ENCODE data around the gene CACNA1I. TPM values are rescaled to one million over a fixed set of nuclear protein-coding genes. Genes with fewer than 3 reads are reported as not detected.

Gene CACNA1I
- total RNA-seq, 1 experiment from 2014 or later: 2.1 TPM

DNA sequence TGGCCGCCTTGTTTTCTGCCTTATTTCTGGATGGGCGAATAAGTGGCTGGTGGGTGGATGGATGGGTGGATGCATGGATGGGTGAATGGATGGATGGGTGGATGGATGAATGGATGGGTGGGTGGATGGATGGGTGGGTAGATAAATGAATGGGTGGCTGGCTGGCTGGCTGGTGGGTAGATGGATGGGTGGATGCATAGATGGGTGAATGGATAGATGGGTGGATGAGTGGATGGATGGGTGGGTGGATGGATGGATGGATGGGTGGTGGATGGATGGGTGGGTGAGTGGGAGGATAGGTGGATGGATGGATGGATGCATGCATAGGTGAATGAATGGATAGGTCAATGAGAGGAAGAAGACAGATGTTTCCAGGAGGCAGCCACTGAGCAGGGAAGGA is 98.9 kb downstream of the CACNA1I start (continued):
- TF ChIP-seq, protein P1, sequence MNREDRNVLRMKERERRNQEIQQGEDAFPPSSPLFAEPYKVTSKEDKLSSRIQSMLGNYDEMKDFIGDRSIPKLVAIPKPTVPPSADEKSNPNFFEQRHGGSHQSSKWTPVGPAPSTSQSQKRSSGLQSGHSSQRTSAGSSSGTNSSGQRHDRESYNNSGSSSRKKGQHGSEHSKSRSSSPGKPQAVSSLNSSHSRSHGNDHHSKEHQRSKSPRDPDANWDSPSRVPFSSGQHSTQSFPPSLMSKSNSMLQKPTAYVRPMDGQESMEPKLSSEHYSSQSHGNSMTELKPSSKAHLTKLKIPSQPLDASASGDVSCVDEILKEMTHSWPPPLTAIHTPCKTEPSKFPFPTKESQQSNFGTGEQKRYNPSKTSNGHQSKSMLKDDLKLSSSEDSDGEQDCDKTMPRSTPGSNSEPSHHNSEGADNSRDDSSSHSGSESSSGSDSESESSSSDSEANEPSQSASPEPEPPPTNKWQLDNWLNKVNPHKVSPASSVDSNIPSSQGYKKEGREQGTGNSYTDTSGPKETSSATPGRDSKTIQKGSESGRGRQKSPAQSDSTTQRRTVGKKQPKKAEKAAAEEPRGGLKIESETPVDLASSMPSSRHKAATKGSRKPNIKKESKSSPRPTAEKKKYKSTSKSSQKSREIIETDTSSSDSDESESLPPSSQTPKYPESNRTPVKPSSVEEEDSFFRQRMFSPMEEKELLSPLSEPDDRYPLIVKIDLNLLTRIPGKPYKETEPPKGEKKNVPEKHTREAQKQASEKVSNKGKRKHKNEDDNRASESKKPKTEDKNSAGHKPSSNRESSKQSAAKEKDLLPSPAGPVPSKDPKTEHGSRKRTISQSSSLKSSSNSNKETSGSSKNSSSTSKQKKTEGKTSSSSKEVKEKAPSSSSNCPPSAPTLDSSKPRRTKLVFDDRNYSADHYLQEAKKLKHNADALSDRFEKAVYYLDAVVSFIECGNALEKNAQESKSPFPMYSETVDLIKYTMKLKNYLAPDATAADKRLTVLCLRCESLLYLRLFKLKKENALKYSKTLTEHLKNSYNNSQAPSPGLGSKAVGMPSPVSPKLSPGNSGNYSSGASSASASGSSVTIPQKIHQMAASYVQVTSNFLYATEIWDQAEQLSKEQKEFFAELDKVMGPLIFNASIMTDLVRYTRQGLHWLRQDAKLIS (CRISPR knock-in tag; IDR thresholded peaks at IDR 0.05; ENCODE audit: borderline replicate concordance): no peak
- TF ChIP-seq CREB1 (CRISPR knock-in tag; IDR thresholded peaks at IDR 0.05) (no peak), ZNF263 (CRISPR knock-in tag; IDR thresholded peaks at IDR 0.05; ENCODE audit: low read depth) (no peak)
- TF ChIP-seq, protein P2, sequence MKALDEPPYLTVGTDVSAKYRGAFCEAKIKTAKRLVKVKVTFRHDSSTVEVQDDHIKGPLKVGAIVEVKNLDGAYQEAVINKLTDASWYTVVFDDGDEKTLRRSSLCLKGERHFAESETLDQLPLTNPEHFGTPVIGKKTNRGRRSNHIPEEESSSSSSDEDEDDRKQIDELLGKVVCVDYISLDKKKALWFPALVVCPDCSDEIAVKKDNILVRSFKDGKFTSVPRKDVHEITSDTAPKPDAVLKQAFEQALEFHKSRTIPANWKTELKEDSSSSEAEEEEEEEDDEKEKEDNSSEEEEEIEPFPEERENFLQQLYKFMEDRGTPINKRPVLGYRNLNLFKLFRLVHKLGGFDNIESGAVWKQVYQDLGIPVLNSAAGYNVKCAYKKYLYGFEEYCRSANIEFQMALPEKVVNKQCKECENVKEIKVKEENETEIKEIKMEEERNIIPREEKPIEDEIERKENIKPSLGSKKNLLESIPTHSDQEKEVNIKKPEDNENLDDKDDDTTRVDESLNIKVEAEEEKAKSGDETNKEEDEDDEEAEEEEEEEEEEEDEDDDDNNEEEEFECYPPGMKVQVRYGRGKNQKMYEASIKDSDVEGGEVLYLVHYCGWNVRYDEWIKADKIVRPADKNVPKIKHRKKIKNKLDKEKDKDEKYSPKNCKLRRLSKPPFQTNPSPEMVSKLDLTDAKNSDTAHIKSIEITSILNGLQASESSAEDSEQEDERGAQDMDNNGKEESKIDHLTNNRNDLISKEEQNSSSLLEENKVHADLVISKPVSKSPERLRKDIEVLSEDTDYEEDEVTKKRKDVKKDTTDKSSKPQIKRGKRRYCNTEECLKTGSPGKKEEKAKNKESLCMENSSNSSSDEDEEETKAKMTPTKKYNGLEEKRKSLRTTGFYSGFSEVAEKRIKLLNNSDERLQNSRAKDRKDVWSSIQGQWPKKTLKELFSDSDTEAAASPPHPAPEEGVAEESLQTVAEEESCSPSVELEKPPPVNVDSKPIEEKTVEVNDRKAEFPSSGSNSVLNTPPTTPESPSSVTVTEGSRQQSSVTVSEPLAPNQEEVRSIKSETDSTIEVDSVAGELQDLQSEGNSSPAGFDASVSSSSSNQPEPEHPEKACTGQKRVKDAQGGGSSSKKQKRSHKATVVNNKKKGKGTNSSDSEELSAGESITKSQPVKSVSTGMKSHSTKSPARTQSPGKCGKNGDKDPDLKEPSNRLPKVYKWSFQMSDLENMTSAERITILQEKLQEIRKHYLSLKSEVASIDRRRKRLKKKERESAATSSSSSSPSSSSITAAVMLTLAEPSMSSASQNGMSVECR (CRISPR knock-in tag; IDR thresholded peaks at IDR 0.05; ENCODE audit: borderline replicate concordance): no peak

DNA sequence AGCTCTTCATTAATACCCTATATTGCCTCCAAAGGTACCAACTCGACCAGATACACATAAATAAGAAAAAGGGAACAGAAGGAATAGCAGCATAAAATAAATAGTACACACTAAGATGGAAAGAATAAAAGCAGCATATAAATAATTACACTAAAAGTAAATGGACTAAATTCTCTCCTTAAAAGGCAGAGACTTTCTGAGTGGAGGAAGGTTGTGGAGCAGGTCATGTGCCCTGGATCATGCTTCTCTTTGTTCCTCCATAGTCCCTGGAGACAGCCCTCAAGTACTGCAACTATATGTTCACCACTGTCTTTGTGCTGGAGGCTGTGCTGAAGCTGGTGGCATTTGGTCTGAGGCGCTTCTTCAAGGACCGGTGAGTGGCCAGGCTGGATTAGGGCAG is 101.4 kb downstream of the CACNA1I start:
- H3K4me3 Mint-ChIP-seq: no peak overlapping the region
- peaks cover 7% of the 10 kb centered on the region; the same call in 1 of the 2 replicates for H3K27me3 Mint-ChIP-seq (ENCODE audit: low read depth)
- peaks cover 24% of the 10 kb centered on the region for H3K9me3 Mint-ChIP-seq
- no peak overlapping the region for H3K27ac Mint-ChIP-seq
- POLR2A ChIA-PET: no interaction called here
- TF ChIP-seq ESRRA (CRISPR knock-in tag; IDR thresholded peaks at IDR 0.05; ENCODE audit: borderline replicate concordance) (no peak), FOXK1 (CRISPR knock-in tag; IDR thresholded peaks at IDR 0.05) (no peak)
- TF ChIP-seq, protein P3, sequence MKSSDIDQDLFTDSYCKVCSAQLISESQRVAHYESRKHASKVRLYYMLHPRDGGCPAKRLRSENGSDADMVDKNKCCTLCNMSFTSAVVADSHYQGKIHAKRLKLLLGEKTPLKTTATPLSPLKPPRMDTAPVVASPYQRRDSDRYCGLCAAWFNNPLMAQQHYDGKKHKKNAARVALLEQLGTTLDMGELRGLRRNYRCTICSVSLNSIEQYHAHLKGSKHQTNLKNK (CRISPR knock-in tag; IDR thresholded peaks at IDR 0.05): no peak
- H3K4me1 Mint-ChIP-seq: peaks cover 11% of the 10 kb centered on the region
- peaks cover 34% of the 10 kb centered on the region for H3K36me3 Mint-ChIP-seq
- DNase-seq (ENCODE audit: low spot score) (no peak), ATAC-seq (no peak)
- CTCF ChIA-PET: no interaction called here

DNA sequence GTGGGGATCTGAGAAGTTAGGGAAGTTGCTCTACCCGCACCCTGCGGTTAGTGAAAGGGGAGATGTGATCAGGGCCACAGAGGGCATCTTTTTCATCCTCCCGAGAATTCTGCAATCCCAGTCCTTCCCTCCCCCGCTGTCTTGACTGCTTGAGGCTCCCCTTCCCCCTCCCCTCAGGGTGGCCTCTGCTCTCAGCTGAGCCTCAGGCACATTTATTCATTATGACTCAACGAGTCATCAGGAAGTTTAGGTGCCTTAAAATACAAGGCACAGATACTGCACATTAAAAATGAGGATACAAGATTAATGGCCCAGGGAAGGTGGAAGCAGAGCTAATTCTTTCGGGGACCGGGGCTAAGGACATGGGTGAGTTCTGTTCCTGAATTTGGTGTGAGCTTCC is 104.0 kb downstream of the CACNA1I start:
- TF ChIP-seq MYBL2 (CRISPR knock-in tag; IDR thresholded peaks at IDR 0.05): no peak
- no peak for TF ChIP-seq CBFB (CRISPR knock-in tag; IDR thresholded peaks at IDR 0.05; ENCODE audit: low read depth)
- TF ChIP-seq NFYB (CRISPR knock-in tag; conservative IDR thresholded peaks at IDR 0.05; ENCODE audit: low read depth): no peak
- TF ChIP-seq ZNF263 (CRISPR knock-in tag; IDR thresholded peaks at IDR 0.05; ENCODE audit: low read depth): no peak
- no peak for TF ChIP-seq NR3C1 (CRISPR knock-in tag; conservative IDR thresholded peaks at IDR 0.05; ENCODE audit: low read depth)
- TF ChIP-seq, protein P4, sequence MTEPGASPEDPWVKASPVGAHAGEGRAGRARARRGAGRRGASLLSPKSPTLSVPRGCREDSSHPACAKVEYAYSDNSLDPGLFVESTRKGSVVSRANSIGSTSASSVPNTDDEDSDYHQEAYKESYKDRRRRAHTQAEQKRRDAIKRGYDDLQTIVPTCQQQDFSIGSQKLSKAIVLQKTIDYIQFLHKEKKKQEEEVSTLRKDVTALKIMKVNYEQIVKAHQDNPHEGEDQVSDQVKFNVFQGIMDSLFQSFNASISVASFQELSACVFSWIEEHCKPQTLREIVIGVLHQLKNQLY (CRISPR knock-in tag; IDR thresholded peaks at IDR 0.05): no peak
- TF ChIP-seq, protein P5, sequence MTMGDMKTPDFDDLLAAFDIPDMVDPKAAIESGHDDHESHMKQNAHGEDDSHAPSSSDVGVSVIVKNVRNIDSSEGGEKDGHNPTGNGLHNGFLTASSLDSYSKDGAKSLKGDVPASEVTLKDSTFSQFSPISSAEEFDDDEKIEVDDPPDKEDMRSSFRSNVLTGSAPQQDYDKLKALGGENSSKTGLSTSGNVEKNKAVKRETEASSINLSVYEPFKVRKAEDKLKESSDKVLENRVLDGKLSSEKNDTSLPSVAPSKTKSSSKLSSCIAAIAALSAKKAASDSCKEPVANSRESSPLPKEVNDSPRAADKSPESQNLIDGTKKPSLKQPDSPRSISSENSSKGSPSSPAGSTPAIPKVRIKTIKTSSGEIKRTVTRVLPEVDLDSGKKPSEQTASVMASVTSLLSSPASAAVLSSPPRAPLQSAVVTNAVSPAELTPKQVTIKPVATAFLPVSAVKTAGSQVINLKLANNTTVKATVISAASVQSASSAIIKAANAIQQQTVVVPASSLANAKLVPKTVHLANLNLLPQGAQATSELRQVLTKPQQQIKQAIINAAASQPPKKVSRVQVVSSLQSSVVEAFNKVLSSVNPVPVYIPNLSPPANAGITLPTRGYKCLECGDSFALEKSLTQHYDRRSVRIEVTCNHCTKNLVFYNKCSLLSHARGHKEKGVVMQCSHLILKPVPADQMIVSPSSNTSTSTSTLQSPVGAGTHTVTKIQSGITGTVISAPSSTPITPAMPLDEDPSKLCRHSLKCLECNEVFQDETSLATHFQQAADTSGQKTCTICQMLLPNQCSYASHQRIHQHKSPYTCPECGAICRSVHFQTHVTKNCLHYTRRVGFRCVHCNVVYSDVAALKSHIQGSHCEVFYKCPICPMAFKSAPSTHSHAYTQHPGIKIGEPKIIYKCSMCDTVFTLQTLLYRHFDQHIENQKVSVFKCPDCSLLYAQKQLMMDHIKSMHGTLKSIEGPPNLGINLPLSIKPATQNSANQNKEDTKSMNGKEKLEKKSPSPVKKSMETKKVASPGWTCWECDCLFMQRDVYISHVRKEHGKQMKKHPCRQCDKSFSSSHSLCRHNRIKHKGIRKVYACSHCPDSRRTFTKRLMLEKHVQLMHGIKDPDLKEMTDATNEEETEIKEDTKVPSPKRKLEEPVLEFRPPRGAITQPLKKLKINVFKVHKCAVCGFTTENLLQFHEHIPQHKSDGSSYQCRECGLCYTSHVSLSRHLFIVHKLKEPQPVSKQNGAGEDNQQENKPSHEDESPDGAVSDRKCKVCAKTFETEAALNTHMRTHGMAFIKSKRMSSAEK (CRISPR knock-in tag; IDR thresholded peaks at IDR 0.05; ENCODE audit: borderline replicate concordance): no peak
- TF ChIP-seq SP1 (CRISPR knock-in tag; conservative IDR thresholded peaks at IDR 0.05): no peak
- TF ChIP-seq, protein P6, sequence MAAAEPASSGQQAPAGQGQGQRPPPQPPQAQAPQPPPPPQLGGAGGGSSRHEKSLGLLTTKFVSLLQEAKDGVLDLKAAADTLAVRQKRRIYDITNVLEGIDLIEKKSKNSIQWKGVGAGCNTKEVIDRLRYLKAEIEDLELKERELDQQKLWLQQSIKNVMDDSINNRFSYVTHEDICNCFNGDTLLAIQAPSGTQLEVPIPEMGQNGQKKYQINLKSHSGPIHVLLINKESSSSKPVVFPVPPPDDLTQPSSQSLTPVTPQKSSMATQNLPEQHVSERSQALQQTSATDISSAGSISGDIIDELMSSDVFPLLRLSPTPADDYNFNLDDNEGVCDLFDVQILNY (CRISPR knock-in tag; IDR thresholded peaks at IDR 0.05): no peak
- TF ChIP-seq SMAD3 (CRISPR knock-in tag; IDR thresholded peaks at IDR 0.05; ENCODE audit: borderline replicate concordance): no peak
- TF ChIP-seq, protein P7, sequence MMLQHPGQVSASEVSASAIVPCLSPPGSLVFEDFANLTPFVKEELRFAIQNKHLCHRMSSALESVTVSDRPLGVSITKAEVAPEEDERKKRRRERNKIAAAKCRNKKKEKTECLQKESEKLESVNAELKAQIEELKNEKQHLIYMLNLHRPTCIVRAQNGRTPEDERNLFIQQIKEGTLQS (CRISPR knock-in tag; conservative IDR thresholded peaks at IDR 0.05): no peak
- H3K27ac Mint-ChIP-seq: no peak overlapping the region

More for the DNA sequence above, 104.0 kb downstream of the CACNA1I start:
- ChIA-PET POLR2A (no interaction called here), CTCF (no interaction called here)
- DNase-seq (ENCODE audit: low spot score) (no peak), ATAC-seq (no peak)
- Mint-ChIP-seq H3K36me3 (peaks cover 34% of the 10 kb centered on the region), H3K27me3 (ENCODE audit: low read depth) (peaks cover 7% of the 10 kb centered on the region; the same call in 1 of the 2 replicates), H3K4me1 (peaks cover 7% of the 10 kb centered on the region), H3K9me3 (peaks cover 24% of the 10 kb centered on the region), H3K4me3 (no peak overlapping the region)
